Measurements from ENCODE around the gene SPTBN1.

DNA sequence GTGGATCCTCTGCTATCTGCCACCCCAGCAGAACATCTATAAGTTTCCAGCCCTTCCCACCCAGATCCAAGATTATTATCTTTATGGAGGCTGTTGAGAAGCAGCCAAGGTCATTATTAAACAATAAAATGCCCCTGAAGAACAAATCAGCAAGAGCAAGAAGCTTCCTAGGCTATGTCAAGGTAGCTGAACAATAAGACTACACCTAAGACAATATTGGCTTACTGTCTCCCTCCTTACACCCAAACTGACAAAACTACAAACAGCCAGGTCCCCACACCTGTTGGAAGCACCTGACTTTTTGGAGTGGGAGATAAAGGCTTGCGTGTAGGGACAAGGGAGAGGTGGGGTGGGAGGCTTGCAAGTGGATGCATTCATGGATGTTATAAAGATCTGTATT is 128.5 kb downstream of the SPTBN1 start:
- TF ChIP-seq, protein P1, sequence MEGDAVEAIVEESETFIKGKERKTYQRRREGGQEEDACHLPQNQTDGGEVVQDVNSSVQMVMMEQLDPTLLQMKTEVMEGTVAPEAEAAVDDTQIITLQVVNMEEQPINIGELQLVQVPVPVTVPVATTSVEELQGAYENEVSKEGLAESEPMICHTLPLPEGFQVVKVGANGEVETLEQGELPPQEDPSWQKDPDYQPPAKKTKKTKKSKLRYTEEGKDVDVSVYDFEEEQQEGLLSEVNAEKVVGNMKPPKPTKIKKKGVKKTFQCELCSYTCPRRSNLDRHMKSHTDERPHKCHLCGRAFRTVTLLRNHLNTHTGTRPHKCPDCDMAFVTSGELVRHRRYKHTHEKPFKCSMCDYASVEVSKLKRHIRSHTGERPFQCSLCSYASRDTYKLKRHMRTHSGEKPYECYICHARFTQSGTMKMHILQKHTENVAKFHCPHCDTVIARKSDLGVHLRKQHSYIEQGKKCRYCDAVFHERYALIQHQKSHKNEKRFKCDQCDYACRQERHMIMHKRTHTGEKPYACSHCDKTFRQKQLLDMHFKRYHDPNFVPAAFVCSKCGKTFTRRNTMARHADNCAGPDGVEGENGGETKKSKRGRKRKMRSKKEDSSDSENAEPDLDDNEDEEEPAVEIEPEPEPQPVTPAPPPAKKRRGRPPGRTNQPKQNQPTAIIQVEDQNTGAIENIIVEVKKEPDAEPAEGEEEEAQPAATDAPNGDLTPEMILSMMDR (IDR thresholded peaks at IDR 0.05; ENCODE audit: extremely low read depth in 1 of 2, insufficient read depth in 1 of 2, low read depth in 1 of 2, low read length in 2 of 2), result no peak
- TF ChIP-seq POLR2AphosphoS5 (IDR thresholded peaks at IDR 0.05; ENCODE audit: insufficient read depth, low read depth, low read length), result no peak
